HepG2 (cell line): ENCODE data around the gene MED13L. TPM values are rescaled to one million over a fixed set of nuclear protein-coding genes. Genes with fewer than 3 reads are reported as not detected.

ENCODE experiments used
- ATAC-seq: fragments of 200-7000 bp; cut with Tn5 transposase; 3 replicates; pipeline ENCODE4 v1.9.1; 2020; ENCODE audit warnings: mild to moderate bottlenecking, moderate library complexity
- BruUV-seq: library from RNA; stranded (reverse); fragments of 400-500 nt; replicated peaks from 2 replicates; lab custom pipeline; 2021; lab: Mats Ljungman, UMichigan
- CTCF ChIA-PET: fragments of 300-600 bp; formaldehyde crosslinking; extraction: SDS; loops from one replicate; lab custom pipeline; 2021; ENCODE audit warnings: low total read pairs, inconsistent platforms, low intra/inter-chr PET ratio; lab: Yijun Ruan, JAX
- POLR2A ChIA-PET: fragments of 350-600 bp; sonication (Branson Sonifier 250); formaldehyde crosslinking; loops from one replicate; lab custom pipeline; 2020; ENCODE audit warnings: antibody characterized with exemption, inconsistent platforms; lab: Yijun Ruan, JAX
- DNase-seq: peaks from one replicate; pipeline ENCODE4 v3.0.0-alpha.2; 2015; ENCODE audit warnings: low spot score
- FAIRE-seq: peaks from 3 replicates; lab custom pipeline; 2011; peaks lifted over from hg19 to GRCh38; lab: Jason Lieb, UNC
- H2AFZ ChIP-seq: one replicate; pipeline ENCODE4 v1.6.1; 2011; ENCODE audit warnings: low read length, inconsistent platforms
- H3K27ac ChIP-seq: fragments of 300-600 bp; 3 replicates; pipeline ENCODE4 v1.8.0; 2011; ENCODE audit warnings: mixed run types, mild to moderate bottlenecking, mixed read lengths, low read length, inconsistent platforms; ENCODE audit not compliant: insufficient read depth; ENCODE audit errors: extremely low read length
- H3K27me3 ChIP-seq, 2 experiments: fragments of 200-600 bp in 1 of 2; 2 replicates in 1 of 2; 3 replicates in 1 of 2; pipeline versions ENCODE4 v1.6.0 to v1.8.0; 2011; ENCODE audit warnings: low read length in 2 of 2, mild to moderate bottlenecking in 2 of 2, moderate library complexity in 2 of 2, inconsistent platforms in 1 of 2; ENCODE audit not compliant: insufficient read depth in 2 of 2, control insufficient read depth in 1 of 2
- H3K36me3 ChIP-seq, 2 experiments: fragments of 200-600 bp in 1 of 2; replicated peaks in 1 of 2; 2 replicates in 1 of 2; 3 replicates in 1 of 2; pipeline versions ENCODE4 v1.5.1 to v1.8.0; 2011; ENCODE audit warnings: low read length in 2 of 2, inconsistent platforms in 1 of 2; ENCODE audit not compliant: insufficient read depth in 2 of 2, control insufficient read depth in 1 of 2
- H3K4me1 ChIP-seq: 2 replicates; pipeline ENCODE4 v1.5.1; 2012; ENCODE audit warnings: low read length, inconsistent platforms; ENCODE audit not compliant: insufficient read depth
- H3K4me2 ChIP-seq: 2 replicates; pipeline ENCODE4 v1.6.0; 2011; ENCODE audit warnings: low read depth, low read length, inconsistent platforms
- H3K4me3 ChIP-seq, 3 experiments: fragments of 200-600 bp in 1 of 3; sonication (generic), shearing (Covaris generic) in 1 of 3; replicated peaks in 1 of 3; 2 replicates each; pipeline ENCODE4 v1.5.1; 2011 to 2016; ENCODE audit warnings: low read length in 3 of 3, inconsistent platforms in 2 of 3, low read depth in 2 of 3, mild to moderate bottlenecking in 2 of 3, control low read depth in 1 of 3, mixed read lengths in 1 of 3; ENCODE audit not compliant: insufficient read depth in 1 of 3
- H3K79me2 ChIP-seq: one replicate; pipeline ENCODE4 v1.6.1; 2011; ENCODE audit warnings: low read length, inconsistent platforms; ENCODE audit not compliant: insufficient read depth
- H3K9ac ChIP-seq: 2 replicates; pipeline ENCODE4 v1.6.0; 2011; ENCODE audit warnings: mild to moderate bottlenecking, low read depth, low read length, inconsistent platforms; ENCODE audit not compliant: insufficient read depth
- H3K9me3 ChIP-seq: 2 replicates; pipeline ENCODE4 v1.5.1; 2012; ENCODE audit warnings: mild to moderate bottlenecking, low read length
- H4K20me1 ChIP-seq: 2 replicates; pipeline ENCODE4 v1.6.0; 2011; ENCODE audit warnings: inconsistent platforms, mild to moderate bottlenecking, low read length, moderate library complexity; ENCODE audit not compliant: insufficient read depth
- GATAD2A ChIP-seq: IDR thresholded peaks from 2 replicates; pipeline ENCODE4 v1.6.1; 2016
- HNF4G ChIP-seq, 2 experiments: sonication (generic) in 1 of 2; formaldehyde crosslinking in 1 of 2; IDR thresholded peaks; 2 replicates each; pipeline versions ENCODE4 v1.4.0 to v1.6.1; 2011 to 2020; ENCODE audit warnings: borderline replicate concordance in 2 of 2, low read depth in 2 of 2, mild to moderate bottlenecking in 2 of 2, low read length in 1 of 2, missing genetic modification reagents in 1 of 2, moderate library complexity in 1 of 2
- SYNCRIP ChIP-seq: fragments of 200-400 bp; formaldehyde crosslinking; IDR thresholded peaks from 2 replicates; pipeline ENCODE4 v1.6.1; 2018; ENCODE audit warnings: mild to moderate bottlenecking, low read depth, low read length; ENCODE audit not compliant: insufficient read depth
- ZBTB20 ChIP-seq: sonication (generic); formaldehyde crosslinking; IDR thresholded peaks from 2 replicates; pipeline ENCODE4 v1.8.1; 2023; ENCODE audit warnings: missing genetic modification reagents, low read depth, mild to moderate bottlenecking, borderline replicate concordance
- ZKSCAN8 ChIP-seq: IDR thresholded peaks from 2 replicates; pipeline ENCODE4 v1.6.1; 2016; ENCODE audit warnings: borderline replicate concordance, missing genetic modification reagents, missing compliant biosample characterization
- ZMYM3 ChIP-seq: sonication (generic); formaldehyde crosslinking; IDR thresholded peaks from 2 replicates; pipeline ENCODE4 v1.5.1; 2020; ENCODE audit warnings: mild to moderate bottlenecking, missing genetic modification reagents
- ZNF598 ChIP-seq: sonication (generic); formaldehyde crosslinking; IDR thresholded peaks from 2 replicates; pipeline ENCODE4 v1.5.1; 2020; ENCODE audit warnings: mild to moderate bottlenecking, missing genetic modification reagents, borderline replicate concordance
- WGBS: methylation state at CpG from one replicate; pipeline ENCODE4 v1.1.6; 2017; ENCODE audit warnings: low lambda C conversion rate; 5-methylcytosine and 5-hydroxymethylcytosine counted together
- in situ Hi-C: cut with HindIII; loops from 2 replicates; pipeline ENCODE4 v1.10.0; 2017; ENCODE audit warnings: low pct_unique_long_range_greater_than_20kb; ENCODE audit not compliant: extremely low pct_ligation_motif_present
- intact Hi-C: fragments of 100-400 bp; cut with micrococcal nuclease; formaldehyde crosslinking; loops from one replicate; pipeline ENCODE4 v1.10.0; 2022; ENCODE audit not compliant: unreplicated experiment
- polyA plus RNA-seq, 8 experiments: library from polyadenylated mRNA; depleted of rRNA in 3 of 8; stranded (reverse) in 7 of 8; unstranded in 1 of 8; fragments of >200 nt; fragmentation: Illumina TruSeq in 4 of 8; extraction: Trizol in 4 of 8; gene quantifications; 2 replicates each; pipeline versions ENCODE4 v1.2.1 to v1.2.3, GENCODE V29; 2011 to 2016; ENCODE audit warnings: low read depth in 4 of 8, missing spikeins in 1 of 8, mixed read lengths in 1 of 8; ENCODE audit not compliant: insufficient read depth in 1 of 8
- total RNA-seq, 5 experiments: library from RNA; depleted of rRNA; stranded (reverse); fragments of >200 nt; fragmentation: Illumina TruSeq; extraction: Trizol; gene quantifications; 2 replicates each; pipeline ENCODE4 v1.2.3, GENCODE V29; 2016; ENCODE audit warnings: low read depth in 1 of 5
- TF ChIP-seq, protein P1 (sequence below): sonication (generic); formaldehyde crosslinking; IDR thresholded peaks from 2 replicates; pipeline ENCODE4 v1.8.0; 2022; ENCODE audit warnings: missing genetic modification reagents, mild to moderate bottlenecking, moderate library complexity, borderline replicate concordance
- TF ChIP-seq, protein P2 (sequence below): sonication (generic); formaldehyde crosslinking; IDR thresholded peaks from 2 replicates; pipeline ENCODE4 v1.4.0; 2020; ENCODE audit warnings: missing genetic modification reagents, borderline replicate concordance
- TF ChIP-seq, protein P3 (sequence below): IDR thresholded peaks from 2 replicates; pipeline ENCODE4 v1.6.1; 2016; ENCODE audit warnings: missing genetic modification reagents, missing compliant biosample characterization
- TF ChIP-seq, protein P4 (sequence below): sonication (generic); formaldehyde crosslinking; IDR thresholded peaks from 2 replicates; pipeline ENCODE4 v1.5.0; 2020; ENCODE audit warnings: mild to moderate bottlenecking, missing genetic modification reagents
- TF ChIP-seq, protein P5 (sequence below): sonication (generic); formaldehyde crosslinking; IDR thresholded peaks from 2 replicates; pipeline ENCODE4 v1.4.0; 2020; ENCODE audit warnings: mild to moderate bottlenecking, low read depth, missing genetic modification reagents

MED13L gene
- total and polyA plus RNA-seq, 2 of the 13 experiments (the other 11 are each of a cell fraction or from before 2014, with no cell fraction given) = 24.8 to 38.9 TPM

DNA sequence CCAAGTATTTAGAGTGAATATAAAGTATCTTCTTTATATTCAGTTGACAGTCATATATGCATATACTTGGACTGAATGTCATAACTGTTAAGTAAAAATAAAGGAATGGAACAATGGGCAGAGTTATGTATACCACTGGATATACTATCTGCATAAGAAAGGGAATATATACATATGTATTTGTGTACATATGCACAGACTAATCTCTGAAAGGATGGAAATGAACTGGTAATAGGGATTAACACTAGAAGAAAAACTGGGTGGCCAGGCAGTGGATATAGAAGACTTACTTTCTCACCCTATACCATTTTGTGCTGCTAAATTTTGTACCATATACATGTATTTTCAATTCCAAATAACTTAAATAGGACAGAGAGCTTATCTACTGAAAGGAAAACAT lies 200.1 kb downstream of the MED13L start (continued):
- TF ChIP-seq, protein P1, sequence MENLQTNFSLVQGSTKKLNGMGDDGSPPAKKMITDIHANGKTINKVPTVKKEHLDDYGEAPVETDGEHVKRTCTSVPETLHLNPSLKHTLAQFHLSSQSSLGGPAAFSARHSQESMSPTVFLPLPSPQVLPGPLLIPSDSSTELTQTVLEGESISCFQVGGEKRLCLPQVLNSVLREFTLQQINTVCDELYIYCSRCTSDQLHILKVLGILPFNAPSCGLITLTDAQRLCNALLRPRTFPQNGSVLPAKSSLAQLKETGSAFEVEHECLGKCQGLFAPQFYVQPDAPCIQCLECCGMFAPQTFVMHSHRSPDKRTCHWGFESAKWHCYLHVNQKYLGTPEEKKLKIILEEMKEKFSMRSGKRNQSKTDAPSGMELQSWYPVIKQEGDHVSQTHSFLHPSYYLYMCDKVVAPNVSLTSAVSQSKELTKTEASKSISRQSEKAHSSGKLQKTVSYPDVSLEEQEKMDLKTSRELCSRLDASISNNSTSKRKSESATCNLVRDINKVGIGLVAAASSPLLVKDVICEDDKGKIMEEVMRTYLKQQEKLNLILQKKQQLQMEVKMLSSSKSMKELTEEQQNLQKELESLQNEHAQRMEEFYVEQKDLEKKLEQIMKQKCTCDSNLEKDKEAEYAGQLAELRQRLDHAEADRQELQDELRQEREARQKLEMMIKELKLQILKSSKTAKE (CRISPR knock-in tag) = no peak
- TF ChIP-seq, protein P2, sequence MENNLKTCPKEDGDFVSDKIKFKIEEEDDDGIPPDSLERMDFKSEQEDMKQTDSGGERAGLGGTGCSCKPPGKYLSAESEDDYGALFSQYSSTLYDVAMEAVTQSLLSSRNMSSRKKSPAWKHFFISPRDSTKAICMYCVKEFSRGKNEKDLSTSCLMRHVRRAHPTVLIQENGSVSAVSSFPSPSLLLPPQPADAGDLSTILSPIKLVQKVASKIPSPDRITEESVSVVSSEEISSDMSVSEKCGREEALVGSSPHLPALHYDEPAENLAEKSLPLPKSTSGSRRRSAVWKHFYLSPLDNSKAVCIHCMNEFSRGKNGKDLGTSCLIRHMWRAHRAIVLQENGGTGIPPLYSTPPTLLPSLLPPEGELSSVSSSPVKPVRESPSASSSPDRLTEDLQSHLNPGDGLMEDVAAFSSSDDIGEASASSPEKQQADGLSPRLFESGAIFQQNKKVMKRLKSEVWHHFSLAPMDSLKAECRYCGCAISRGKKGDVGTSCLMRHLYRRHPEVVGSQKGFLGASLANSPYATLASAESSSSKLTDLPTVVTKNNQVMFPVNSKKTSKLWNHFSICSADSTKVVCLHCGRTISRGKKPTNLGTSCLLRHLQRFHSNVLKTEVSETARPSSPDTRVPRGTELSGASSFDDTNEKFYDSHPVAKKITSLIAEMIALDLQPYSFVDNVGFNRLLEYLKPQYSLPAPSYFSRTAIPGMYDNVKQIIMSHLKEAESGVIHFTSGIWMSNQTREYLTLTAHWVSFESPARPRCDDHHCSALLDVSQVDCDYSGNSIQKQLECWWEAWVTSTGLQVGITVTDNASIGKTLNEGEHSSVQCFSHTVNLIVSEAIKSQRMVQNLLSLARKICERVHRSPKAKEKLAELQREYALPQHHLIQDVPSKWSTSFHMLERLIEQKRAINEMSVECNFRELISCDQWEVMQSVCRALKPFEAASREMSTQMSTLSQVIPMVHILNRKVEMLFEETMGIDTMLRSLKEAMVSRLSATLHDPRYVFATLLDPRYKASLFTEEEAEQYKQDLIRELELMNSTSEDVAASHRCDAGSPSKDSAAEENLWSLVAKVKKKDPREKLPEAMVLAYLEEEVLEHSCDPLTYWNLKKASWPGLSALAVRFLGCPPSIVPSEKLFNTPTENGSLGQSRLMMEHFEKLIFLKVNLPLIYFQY (CRISPR knock-in tag) = no peak
- TF ChIP-seq, protein P3, sequence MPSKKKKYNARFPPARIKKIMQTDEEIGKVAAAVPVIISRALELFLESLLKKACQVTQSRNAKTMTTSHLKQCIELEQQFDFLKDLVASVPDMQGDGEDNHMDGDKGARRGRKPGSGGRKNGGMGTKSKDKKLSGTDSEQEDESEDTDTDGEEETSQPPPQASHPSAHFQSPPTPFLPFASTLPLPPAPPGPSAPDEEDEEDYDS (CRISPR knock-in tag) = no peak

DNA sequence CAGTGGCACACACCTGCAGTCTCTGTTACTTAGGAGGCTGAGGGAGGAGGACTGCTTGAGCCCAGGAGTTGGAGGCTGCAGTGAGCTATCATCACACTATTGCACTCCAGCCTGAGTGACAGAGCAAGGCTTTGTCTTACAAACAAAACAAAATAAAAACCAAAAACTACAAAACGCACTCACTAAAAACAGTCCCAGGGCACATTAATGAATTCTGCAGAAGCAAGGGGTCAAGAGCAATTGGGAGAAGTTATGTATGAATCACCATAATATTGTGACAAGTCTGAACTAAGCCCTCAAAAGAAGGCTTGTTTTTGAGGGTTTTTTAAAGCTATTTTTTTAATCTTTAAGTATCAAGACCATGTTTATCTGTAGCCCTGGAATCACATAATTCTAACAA lies 201.1 kb downstream of the MED13L start:
- TF ChIP-seq ZBTB20 (no peak), HNF4G (IDR thresholded peaks at IDR 0.05; ENCODE audit: borderline replicate concordance, low read depth, low read length) (no peak), HNF4G (CRISPR knock-in tag; IDR thresholded peaks at IDR 0.05; ENCODE audit: borderline replicate concordance, low read depth) (no peak), ZNF598 (CRISPR knock-in tag) (no peak), ZMYM3 (CRISPR knock-in tag) (no peak), ZKSCAN8 (CRISPR knock-in tag) (no peak), SYNCRIP (no peak), GATAD2A (CRISPR knock-in tag) (no peak)
- TF ChIP-seq, protein P4, sequence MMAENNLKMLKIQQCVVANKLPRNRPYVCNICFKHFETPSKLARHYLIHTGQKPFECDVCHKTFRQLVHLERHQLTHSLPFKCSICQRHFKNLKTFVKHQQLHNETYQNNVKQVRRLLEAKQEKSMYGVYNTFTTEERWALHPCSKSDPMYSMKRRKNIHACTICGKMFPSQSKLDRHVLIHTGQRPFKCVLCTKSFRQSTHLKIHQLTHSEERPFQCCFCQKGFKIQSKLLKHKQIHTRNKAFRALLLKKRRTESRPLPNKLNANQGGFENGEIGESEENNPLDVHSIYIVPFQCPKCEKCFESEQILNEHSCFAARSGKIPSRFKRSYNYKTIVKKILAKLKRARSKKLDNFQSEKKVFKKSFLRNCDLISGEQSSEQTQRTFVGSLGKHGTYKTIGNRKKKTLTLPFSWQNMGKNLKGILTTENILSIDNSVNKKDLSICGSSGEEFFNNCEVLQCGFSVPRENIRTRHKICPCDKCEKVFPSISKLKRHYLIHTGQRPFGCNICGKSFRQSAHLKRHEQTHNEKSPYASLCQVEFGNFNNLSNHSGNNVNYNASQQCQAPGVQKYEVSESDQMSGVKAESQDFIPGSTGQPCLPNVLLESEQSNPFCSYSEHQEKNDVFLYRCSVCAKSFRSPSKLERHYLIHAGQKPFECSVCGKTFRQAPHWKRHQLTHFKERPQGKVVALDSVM = peak; percentile 53; the same call in 1 of the 2 replicates
- TF ChIP-seq, protein P5, sequence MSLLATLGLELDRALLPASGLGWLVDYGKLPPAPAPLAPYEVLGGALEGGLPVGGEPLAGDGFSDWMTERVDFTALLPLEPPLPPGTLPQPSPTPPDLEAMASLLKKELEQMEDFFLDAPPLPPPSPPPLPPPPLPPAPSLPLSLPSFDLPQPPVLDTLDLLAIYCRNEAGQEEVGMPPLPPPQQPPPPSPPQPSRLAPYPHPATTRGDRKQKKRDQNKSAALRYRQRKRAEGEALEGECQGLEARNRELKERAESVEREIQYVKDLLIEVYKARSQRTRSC (CRISPR knock-in tag) = no peak
- 95% methylated on average over 1 of the region's 1 CpG for WGBS
- ATAC-seq = no peak
- no peaks in the 10 kb centered on the region for H3K36me3 ChIP-seq
- ChIA-PET POLR2A (no interaction called here), CTCF (no interaction called here)
- H3K27ac ChIP-seq = no peak overlapping the region
- no peaks in the 10 kb centered on the region for H3K9me3 ChIP-seq
- H3K9ac ChIP-seq = no peak overlapping the region
- H3K4me3 ChIP-seq = no peak overlapping the region
- no peak for DNase-seq
- no peak overlapping the region for H2AFZ ChIP-seq
- no peaks in the 10 kb centered on the region for H3K27me3 ChIP-seq
- H3K4me2 ChIP-seq = no peak overlapping the region
- H4K20me1 ChIP-seq = no peaks in the 10 kb centered on the region
- no TSS peak for BruUV-seq
- in situ Hi-C loops (no loop called here), intact Hi-C loops (no loop called here)
- no peaks in the 10 kb centered on the region for H3K4me1 ChIP-seq
- no peaks in the 10 kb centered on the region for H3K79me2 ChIP-seq
- no peak for FAIRE-seq
